Activated CD8-positive, alpha-beta memory T cell treated with anti-CD3 and anti-CD28 coated beads for 36 hours (primary cell): Measurements from ENCODE around the gene TEAD2. TPM values are rescaled to one million over a fixed set of nuclear protein-coding genes. Genes with fewer than 3 reads are reported as not detected.

Experiments used
- CTCF ChIA-PET: fragments of 350-600 bp; sonication (Branson Sonifier 250); formaldehyde crosslinking; loops from one replicate; lab custom pipeline; 2021; ENCODE audit warnings: antibody characterized with exemption; lab: Charles Lee
- POLR2A ChIA-PET: fragments of 350-600 bp; sonication (Branson Sonifier 250); formaldehyde crosslinking; loops from one replicate; lab custom pipeline; 2021; ENCODE audit warnings: antibody characterized with exemption; lab: Charles Lee
- total RNA-seq, 2 experiments: library from RNA; stranded (reverse); gene quantifications; one replicate each; pipeline ENCODE4 v1.2.3, GENCODE V29; 2021

Gene TEAD2
- total RNA-seq, 2 experiments from 2014 or later, result not detected

DNA sequence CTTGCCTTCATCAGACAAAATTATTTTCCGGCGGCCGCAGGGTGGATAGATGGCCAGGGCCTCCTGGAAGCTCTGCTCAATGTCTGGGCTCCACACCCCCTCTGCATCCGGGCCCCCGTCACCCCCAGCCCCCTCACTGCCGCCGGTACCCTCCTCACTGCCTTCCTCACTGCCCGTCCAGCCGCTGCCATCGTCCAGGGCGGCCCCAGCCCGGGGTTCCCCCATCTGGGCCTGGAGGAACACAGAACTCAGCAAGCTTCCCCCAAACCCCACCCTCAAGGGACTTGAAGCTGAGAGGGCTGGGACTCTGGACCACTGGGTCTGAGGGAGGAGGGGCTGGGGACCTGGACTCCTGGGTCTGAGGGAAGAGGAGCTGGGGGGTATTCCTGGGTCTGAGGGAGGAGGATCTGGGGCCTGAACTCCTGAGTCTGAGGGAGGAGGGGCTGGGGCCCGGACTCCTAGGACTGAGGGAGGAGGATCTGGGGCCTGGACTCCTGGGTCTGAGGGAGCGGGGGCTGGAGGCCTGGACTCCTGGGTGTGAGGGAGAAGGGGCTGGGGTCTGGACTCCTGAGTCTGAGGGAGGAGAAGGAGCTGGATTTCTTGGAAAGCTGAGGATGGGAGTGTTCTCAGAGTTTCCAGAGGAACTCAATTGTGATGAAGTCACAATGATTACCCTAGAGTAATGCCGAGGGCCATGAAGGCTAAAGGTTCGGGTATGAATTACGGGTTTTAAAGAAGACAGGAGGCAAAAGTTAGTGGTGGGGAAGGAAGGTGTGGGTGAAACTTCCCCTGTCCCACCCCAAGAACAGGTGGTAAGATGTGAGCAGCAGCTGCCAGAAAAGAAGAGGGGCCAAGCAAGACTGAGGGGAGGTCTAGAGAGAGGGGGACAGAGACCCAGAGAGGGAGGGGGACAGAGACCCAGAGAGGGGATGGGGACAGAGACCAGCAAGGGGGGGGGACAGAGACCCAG lies 2.1 kb downstream of the TEAD2 start:
- CTCF ChIA-PET, result no interaction called here
- POLR2A ChIA-PET, result no interaction called here

DNA sequence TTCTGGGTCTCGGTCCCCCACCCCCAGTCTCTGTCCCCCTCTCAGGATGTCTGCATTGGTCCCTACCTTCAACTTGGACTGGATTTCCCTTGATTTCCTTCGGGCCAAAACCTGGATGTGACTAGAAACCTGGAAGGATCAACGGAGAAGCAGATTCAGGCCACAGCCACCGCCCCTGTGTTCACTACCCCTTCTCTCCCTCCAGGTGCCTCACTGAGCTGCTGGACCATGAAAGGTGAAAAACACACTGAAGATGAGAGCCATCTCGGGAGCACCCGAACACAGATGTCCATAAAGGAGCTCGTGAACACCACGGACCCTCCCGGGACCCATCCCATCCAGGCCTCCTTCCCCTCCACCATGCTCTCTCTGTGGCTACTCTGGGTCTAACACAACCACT lies 5.0 kb downstream of the TEAD2 start:
- CTCF ChIA-PET, result interaction anchor here (0.7 kb wide), 1 partner anchor 1287 kb away, joined by 4 read pairs; no protein-coding TSS in a partner anchor
- POLR2A ChIA-PET, result no interaction called here

DNA sequence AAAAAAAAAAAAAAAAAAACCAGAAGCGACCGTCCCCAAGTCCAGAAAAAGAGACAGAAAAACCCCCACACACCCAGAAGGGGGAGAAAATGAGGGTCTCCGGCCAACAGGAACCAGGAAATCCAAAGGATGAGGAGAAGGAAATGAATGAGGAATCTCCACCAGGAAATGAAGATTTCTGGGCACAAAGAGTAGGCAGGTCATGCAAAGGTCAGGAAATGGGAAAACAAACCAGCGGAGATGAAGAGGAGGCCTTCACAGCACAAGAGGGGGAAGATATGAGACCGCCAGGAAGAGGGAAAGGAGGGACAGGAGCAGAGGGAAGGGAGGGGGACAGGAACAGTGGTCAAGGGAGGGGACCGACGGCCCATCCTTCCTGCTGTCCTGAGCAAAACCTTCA lies 5.8 kb downstream of the TEAD2 start:
- ChIA-PET CTCF (no interaction called here), POLR2A (no interaction called here)

DNA sequence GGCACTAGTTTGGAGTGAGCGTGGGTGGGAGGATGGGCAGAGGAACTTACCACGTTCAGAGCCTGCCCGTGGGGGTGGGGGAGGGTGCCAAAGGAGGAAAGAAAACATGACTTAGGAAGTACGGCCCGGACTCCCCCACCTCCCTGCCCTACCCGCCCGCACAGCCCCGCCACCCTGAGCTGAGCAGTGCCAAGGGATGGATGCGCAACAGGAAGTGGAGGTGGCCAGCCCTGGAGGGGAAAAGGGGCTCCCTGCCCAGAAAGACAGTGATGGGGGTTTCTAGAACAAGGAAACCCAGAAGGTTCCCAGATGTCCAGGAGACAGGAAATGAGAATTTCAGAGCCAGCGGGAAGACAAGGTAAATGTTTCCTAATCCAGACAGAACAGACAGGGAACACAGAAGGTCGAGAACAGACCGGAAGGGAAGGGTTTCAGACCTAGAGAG lies 6.3 kb downstream of the TEAD2 start:
- CTCF ChIA-PET, result no interaction called here
- POLR2A ChIA-PET, result no interaction called here

DNA sequence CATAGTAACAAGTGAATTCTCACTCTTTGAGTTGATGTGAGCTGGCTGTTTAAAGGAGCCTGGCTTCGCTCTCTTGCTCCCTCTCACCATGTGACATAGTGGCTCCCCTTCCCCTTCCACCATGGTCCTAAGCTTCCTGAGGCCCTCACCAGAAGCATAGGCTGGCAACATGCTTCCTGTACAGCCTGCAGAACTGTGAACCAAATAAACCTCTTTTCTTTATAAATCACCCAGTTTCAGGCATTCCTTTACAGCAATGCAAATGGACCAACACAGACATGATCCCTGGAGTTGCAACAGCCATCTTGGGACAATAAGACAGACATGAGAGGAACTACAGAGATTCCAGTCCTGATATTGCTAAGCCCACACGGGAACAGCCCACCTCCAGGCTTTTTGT lies 12.6 kb downstream of the TEAD2 start:
- ChIA-PET CTCF (interaction anchor here (1.4 kb wide), 1 partner anchor 119 kb away, joined by 3 read pairs; no protein-coding TSS in a partner anchor), POLR2A (interaction anchor here (0.7 kb wide), 2 partner anchors 19 to 210 kb away, joined by 5 to 6 read pairs; no protein-coding TSS in a partner anchor)

DNA sequence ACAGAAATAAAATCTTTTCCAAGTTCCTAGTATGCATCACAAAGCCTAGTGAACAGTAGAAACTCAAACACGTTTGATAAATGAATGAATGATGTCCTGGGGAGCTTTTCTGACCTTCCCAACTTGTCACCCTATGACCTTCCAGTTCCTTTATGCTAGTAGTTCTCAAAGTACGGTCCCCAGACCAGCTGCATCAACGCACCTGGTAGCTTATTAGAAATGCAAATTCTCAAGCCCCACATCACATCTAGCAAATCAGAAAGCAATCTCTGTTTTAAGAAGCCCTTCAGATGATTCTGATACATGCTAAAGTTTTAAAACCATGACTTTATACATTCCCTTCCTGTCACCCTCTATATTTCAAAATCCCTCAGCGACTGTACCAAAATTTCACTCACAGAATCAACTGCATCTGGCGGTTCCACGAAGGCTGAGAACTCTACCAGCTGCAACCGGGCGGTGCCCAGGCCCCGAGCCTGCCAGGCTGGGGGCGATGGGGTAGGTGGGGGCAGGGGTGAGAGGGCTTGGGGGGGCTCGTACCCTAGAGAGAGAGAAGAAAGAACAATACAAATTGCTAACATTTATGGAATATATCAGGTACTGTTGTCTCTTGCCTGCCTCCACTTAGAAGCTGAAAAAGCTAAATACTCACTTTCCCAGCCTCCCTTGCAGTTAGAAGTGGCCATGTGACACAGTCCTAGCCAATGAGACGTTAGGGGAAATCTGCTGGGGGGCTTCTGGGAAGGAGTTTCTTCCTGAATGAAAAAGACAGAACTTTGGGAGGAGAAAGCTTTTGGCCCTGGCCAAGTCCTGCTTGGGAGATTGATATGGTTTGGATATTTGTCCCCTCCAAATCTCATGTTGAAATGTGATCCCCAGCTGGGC lies 13.7 kb downstream of the TEAD2 start:
- POLR2A ChIA-PET, result no interaction called here
- CTCF ChIA-PET, result interaction anchor here (0.8 to 1.4 kb wide), 2 partner anchors 36 to 120 kb away, joined by 3 read pairs; no protein-coding TSS in a partner anchor

DNA sequence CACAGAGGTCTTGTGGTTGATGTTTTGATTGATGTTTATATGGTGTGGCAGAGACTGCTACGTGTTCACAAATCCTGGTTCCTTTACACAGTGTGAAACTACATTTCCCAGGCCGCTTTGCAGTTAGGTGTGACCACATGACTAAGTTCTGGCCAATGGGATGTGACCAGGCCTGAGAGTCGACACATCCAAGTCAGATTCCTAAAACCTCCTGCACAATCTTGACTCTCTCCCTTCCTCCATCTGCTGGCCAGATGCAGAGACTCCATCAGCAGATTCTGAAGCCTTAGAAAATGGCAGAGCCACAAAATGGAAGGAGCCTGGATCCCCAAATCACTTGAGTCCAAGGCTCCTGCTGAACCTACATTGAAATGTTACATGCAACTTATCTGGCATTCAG lies 14.4 kb downstream of the TEAD2 start:
- POLR2A ChIA-PET, result interaction anchor here (0.5 kb wide), 1 partner anchor 216 kb away, joined by 5 read pairs; no protein-coding TSS in a partner anchor

DNA sequence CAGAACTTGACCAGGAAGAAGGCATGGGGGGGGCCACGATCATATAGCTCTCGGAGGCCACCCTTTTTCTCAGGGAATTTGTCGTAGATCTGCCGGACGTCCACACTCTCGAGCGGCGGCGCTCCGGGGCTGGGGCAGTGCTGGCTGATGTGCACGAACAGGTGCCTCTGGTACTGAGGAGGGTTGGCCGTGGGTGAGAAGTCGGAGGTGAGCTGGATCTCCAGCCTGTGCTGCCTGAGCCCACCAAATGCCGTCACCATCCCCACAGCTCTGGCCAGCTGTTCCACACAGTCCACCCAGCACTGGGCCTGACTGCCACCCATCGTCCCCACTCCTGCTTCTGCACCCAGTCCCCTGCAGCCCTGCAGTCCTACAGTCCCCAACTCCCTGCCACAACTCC lies 15.0 kb downstream of the TEAD2 start:
- CTCF ChIA-PET, result no interaction called here
- POLR2A ChIA-PET, result no interaction called here

More for the DNA sequence above, 14.4 kb downstream of the TEAD2 start:
- CTCF ChIA-PET, result interaction anchor here (0.8 to 1.4 kb wide), 2 partner anchors 35 to 121 kb away, joined by 3 read pairs; no protein-coding TSS in a partner anchor

DNA sequence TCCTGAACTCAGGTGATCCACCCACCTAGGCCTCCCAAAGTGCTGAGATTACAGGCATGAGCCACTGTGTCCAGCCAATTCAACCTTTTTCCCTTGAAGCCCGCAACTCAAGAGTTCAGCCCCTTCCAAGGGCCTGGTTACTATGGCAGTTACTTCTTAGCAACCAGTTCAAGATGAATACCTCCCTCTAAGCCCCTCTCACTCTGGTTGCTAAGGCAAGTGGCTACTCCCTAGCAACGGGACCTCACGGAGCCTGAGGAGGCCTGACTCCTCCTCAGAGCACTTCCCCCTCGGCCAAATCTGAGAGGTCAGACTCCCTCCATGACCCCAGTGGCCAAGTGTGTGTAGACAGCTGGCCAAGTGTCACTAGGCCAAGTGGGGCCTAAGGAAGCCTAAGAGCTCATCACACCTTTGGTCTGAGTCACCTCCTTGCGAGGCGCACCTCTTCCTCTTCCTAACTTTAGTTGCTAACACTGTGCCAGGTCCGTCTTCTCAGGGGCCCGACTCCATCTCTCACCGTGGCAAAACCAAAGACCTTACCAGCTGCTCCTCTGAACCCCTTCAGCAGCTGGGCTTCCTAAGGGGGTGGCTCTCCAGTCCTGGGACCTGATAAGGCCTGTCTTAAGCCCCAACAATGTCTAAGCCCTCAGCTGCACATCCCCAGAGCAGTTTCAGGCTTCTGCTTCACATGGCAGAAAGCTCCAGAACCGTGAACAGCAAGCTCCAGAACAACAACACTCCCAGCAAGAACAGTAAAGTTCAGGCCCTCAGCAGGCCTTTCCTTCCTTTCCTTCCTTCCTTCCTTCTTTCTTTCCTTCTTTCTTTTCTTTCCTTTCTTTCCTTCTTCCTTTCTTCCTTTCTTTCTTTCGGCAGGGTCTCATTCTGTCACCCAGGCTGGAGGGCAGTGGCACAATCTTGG lies 17.5 kb downstream of the TEAD2 start:
- CTCF ChIA-PET, result interaction anchor here (0.6 to 0.8 kb wide), 2 partner anchors 47 to 101 kb away, joined by 3 to 4 read pairs; no protein-coding TSS in a partner anchor
- POLR2A ChIA-PET, result no interaction called here

DNA sequence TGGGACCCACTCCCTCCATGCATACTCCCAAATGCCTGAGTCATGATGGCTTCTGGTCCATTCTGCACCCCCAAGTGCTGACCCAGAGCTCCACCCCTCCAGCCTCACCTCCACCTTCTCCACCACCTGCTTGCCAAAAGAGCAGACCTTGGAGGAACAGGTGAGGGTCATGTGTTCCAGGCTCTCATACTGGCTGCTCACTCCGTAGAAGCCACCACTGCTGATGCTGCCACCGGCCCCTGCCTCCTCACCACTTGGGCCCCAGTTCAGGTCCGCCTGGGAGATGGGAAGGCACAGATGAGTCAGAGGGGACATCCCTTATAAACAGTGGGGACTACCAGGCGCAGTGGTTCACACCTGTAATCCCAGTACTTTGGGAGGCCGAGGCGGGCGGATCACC lies 19.1 kb downstream of the TEAD2 start:
- ChIA-PET POLR2A (no interaction called here), CTCF (no interaction called here)

DNA sequence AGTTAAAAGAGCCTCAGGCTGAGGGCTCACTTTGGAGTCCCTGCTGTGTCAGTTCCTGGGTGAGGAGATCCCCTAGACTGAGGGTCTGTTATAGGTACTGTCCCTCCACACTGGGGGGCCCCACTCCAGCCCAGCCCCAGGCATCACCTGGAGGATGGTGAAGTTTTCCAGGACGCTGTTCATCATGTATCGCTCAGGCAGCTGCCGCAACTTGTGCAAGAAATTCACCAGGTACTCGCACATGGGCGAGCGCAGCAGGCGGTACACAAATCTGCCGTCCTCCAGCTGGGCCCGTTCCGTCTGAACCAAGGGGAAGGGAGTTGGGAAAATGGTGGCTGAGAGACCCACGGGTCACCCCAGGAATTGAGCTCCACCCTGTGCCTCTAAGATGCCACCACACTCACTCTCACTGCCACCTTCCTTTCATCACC lies 19.9 kb downstream of the TEAD2 start:
- ChIA-PET POLR2A (no interaction called here), CTCF (no interaction called here)

DNA sequence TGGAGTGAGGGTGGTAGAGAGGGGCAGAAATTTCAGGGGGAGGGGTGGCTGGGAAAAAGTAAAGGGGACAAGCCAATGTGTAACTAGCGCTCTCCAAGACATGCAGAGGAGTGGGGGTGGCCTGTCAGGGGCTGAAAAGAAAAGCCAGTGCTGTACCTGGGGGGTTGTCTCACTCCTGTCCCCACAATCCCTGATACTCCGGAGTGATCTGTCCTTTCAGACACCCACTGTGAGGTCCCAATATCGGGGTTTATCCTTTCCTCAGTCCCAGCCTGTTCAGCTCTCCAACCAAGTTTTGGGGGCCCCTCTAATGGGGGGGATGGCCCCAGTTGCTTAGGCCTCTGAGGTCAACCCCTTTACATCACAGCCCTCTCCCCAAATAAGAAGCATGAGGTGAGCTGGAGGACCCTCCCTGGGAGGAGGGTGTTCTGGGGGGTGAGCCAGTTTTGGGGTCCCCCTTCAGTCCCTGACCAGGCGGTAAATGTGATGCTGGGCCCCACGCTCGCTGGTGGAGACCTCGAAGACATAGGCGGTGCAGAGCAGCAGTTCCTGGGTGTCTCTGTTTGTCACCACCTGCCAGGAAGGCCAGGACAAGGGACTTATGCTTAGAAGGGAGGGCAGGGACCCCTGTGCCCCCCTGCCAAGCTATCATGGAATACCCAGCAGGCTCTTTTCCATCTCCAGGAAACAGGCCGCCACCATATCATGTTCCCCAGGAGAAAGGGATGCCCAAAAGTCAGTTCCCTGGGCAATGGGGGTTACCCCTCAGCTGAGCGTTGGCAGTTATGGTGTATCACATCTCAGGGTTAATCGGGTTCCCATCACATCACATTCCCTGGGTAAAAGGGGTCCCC lies 21.1 kb downstream of the TEAD2 start:
- CTCF ChIA-PET, result no interaction called here
- POLR2A ChIA-PET, result interaction anchor here (0.6 to 0.7 kb wide), 2 partner anchors 133 to 420 kb away, joined by 3 to 6 read pairs; partner anchors contain the start of gene FLT3LG

DNA sequence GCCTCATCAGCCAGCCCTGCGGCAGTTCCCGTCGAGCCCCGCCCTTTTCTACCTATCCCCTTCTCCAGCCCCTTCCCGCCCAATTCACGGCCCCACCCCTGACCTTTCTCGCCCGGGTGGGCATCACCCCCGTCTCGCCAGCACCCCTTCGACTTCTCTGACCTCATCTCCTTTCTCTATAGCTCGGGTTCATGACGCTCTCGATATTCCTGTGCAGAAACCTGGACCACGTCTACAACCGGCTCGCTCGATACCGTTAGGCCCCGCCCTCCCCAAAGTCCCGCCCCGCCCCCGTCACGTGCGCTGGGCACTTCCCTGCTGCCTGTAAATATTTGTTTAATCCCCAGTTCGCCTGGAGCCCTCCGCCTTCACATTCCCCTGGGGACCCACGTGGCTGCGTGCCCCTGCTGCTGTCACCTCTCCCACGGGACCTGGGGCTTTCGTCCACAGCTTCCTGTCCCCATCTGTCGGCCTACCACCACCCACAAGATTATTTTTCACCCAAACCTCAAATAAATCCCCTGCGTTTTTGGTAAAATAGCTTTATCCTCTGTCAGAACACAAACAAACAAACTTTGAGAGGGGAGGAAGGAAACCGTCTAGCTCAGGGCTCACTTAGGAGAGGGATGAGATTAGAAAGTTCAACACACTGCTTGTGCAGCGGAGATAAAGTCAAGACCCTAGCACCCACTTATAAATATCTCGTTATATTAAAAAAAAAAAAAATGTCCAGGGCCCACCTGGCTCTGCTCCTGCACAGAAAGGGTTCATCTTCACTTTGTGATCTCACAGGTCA lies 21.9 kb downstream of the TEAD2 start:
- CTCF ChIA-PET, result interaction anchor here (0.7 kb wide), 1 partner anchor 52 kb away, joined by 3 read pairs; no protein-coding TSS in a partner anchor
- POLR2A ChIA-PET, result interaction anchor here (0.6 to 0.7 kb wide), 2 partner anchors 108 to 221 kb away, joined by 3 read pairs; no protein-coding TSS in a partner anchor

DNA sequence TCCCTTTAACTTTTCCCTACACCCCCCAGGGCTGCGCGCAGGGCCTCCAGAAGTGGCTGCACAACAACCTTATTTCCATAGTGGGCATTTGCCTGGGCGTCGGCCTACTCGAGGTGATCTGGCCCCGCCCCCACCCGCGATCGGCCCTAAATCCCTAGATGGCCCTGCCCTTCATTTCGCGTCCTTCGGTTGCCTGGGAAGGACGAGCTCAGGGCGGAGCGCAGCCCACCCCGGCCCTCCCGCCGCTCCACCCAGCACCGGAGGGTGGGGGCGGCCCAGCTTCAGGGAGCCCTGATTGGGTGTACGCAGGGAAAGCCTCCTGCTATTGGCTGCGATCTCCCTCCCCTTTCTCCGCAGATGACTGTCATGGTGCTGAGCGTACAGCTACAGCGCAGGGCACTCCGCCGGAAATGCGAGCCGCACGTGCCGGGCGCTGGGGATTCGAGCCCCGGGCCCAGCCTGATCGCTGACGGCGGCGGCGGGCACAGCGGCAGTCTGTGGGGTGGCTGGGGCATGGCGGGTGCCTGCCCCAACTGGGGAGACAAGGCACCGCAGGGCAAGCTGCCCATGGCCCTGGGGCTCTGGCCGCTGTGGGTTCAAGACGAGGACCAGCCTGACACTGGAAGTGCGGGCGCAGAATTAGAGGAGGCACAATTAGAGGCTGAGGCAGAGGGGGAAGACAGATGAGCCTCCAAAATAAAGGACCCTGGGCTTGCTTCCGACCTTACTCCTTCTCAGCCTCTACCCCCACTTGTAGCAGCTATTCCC lies 22.7 kb downstream of the TEAD2 start:
- CTCF ChIA-PET, result interaction anchor here (0.7 kb wide), 1 partner anchor 53 kb away, joined by 3 read pairs; no protein-coding TSS in a partner anchor
- POLR2A ChIA-PET, result no interaction called here

DNA sequence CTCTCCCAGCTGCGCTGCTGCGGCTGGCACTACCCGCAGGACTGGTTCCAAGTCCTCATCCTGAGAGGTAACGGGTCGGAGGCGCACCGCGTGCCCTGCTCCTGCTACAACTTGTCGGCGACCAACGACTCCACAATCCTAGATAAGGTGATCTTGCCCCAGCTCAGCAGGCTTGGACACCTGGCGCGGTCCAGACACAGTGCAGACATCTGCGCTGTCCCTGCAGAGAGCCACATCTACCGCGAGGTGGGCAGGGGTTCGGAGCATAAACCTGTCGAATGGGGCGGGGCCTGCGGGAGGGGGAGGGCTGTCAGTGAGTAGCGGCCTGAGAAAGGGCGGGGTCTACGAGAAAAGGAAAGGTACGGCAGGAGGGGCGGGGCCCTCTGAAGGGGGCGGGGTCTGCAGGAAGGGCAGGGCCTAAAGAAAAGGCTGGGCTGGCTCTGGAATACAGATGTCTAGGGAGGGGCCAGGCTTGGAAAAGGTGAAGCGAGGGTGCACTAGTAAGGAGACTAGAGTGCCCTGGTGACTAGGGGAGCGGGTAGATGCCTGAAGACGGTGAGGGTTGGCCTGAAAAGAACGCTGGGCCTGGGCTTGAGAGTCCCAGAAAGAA lies 23.4 kb downstream of the TEAD2 start:
- CTCF ChIA-PET, result interaction anchor here (0.8 kb wide), 1 partner anchor 11 kb away, joined by 4 read pairs; no protein-coding TSS in a partner anchor
- POLR2A ChIA-PET, result no interaction called here
